HG03575 (cell line): ENCODE measurements around the gene JPT1.
"Not testable (repeated sequence)": the region's sequence is repeated elsewhere in the genome, so short reads cannot be mapped to it uniquely, and the experiment has no call there.

Source experiments
- ATAC-seq: cut with Tn5 transposase; IDR thresholded peaks from one replicate; pipeline ENCODE4 v1.9.1; 2021; ENCODE audit not compliant: unreplicated experiment, insufficient number of reproducible peaks, low FRiP score; ENCODE audit errors: extremely low read depth

Gene JPT1

GRCh38 chr17:75159196-75160031, 5.1 kb upstream of the JPT1 start:
- no peak for ATAC-seq

GRCh38 chr17:75158480-75158879, 4.2 kb upstream of the JPT1 start:
- ATAC-seq = not testable (repeated sequence)

GRCh38 chr17:75155191-75155601, 884 bp upstream of the JPT1 start:
- no peak for ATAC-seq

GRCh38 chr17:75153780-75154194, 525 bp downstream of the JPT1 start:
- no peak for ATAC-seq

- no peak for ATAC-seq
Observed at GRCh38 chr17:75152922-75153779, 1.2 kb downstream of the JPT1 start.

- no peak for ATAC-seq
Observed at GRCh38 chr17:75152523-75152921, 1.8 kb downstream of the JPT1 start.

GRCh38 chr17:75151930-75152329, 2.4 kb downstream of the JPT1 start:
- ATAC-seq = no peak

GRCh38 chr17:75147878-75148546, 6.3 kb downstream of the JPT1 start:
- no peak for ATAC-seq

GRCh38 chr17:75146592-75146991, 7.7 kb downstream of the JPT1 start:
- ATAC-seq = no peak

- ATAC-seq = no peak
Observed at GRCh38 chr17:75144816-75145512, 9.3 kb downstream of the JPT1 start.

GRCh38 chr17:75142236-75142971, 11.9 kb downstream of the JPT1 start:
- no peak for ATAC-seq

GRCh38 chr17:75138519-75138918, 15.8 kb downstream of the JPT1 start:
- no peak for ATAC-seq

- not testable (repeated sequence) for ATAC-seq
Observed at GRCh38 chr17:75137762-75138161, 16.6 kb downstream of the JPT1 start.

- ATAC-seq = no peak
Observed at GRCh38 chr17:75135946-75136345, 18.4 kb downstream of the JPT1 start.

- ATAC-seq = no peak
Observed at GRCh38 chr17:75135452-75135851, 18.9 kb downstream of the JPT1 start.

GRCh38 chr17:75133607-75134347, 20.5 kb downstream of the JPT1 start:
- not testable (repeated sequence) for ATAC-seq

GRCh38 chr17:75133001-75133400, 21.3 kb downstream of the JPT1 start:
- ATAC-seq = no peak
